ENCODE data around the gene SEM1. TPM values are rescaled to one million over a fixed set of nuclear protein-coding genes. Genes with fewer than 3 reads are reported as not detected.
A peak's percentile ranks its signal among the peaks of the same experiment; 100 is the strongest.

The SEM1 gene
- total RNA-seq, 1 experiment from 2014 or later: 79.9 TPM

DNA sequence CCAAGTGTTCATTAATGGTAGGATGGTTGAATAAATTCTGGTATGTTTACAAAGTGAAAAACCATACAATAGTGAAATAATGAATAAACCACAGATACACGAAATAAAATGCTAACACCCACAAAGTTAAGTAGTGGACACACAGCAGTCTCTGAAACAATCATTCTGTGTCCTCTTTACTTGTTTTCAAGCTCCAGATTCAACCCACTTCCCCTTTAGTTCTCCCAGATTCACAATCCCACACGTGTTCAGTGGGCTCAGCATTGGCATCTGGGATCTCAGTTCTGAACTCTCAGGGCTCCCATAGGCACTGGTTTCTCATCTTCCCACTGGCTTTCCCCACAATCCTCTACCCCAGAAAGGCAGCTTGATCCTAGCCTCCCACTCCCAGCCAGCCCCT is 44.9 kb downstream of the SEM1 start:
- no peak overlapping the region for H2BK120ac ChIP-seq (ENCODE audit: low read depth, low read length, poor library complexity, severe bottlenecking)
- Mint-ChIP-seq H3K36me3 (ENCODE audit: insufficient read depth in 1 of 3, low read depth in 3 of 3) (no peaks in the 10 kb centered on the region), H3K9me3 (no peaks in the 10 kb centered on the region; a peak in 1 of 5 replicates), H3K4me3 (no peak overlapping the region), H3K4me1 (no peaks in the 10 kb centered on the region), H3K27me3 (ENCODE audit: low read depth) (no peaks in the 10 kb centered on the region), H3K27ac (peak overlapping the region in 1 of 3 experiments; percentile 43; a peak in 1 of 7 replicates)
- no peak overlapping the region for H3K18ac ChIP-seq (ENCODE audit: insufficient read length, low read depth, low read length)
- H3K14ac ChIP-seq (ENCODE audit: insufficient read depth, low read length): no peak overlapping the region
- H4K8ac ChIP-seq (replicated peaks; ENCODE audit: insufficient read length, low read depth, low read length): no peak overlapping the region
- TF ChIP-seq, protein P1, sequence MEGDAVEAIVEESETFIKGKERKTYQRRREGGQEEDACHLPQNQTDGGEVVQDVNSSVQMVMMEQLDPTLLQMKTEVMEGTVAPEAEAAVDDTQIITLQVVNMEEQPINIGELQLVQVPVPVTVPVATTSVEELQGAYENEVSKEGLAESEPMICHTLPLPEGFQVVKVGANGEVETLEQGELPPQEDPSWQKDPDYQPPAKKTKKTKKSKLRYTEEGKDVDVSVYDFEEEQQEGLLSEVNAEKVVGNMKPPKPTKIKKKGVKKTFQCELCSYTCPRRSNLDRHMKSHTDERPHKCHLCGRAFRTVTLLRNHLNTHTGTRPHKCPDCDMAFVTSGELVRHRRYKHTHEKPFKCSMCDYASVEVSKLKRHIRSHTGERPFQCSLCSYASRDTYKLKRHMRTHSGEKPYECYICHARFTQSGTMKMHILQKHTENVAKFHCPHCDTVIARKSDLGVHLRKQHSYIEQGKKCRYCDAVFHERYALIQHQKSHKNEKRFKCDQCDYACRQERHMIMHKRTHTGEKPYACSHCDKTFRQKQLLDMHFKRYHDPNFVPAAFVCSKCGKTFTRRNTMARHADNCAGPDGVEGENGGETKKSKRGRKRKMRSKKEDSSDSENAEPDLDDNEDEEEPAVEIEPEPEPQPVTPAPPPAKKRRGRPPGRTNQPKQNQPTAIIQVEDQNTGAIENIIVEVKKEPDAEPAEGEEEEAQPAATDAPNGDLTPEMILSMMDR (conservative IDR thresholded peaks at IDR 0.05): no peak
- H3K4ac ChIP-seq (ENCODE audit: low read depth, low read length): no peak overlapping the region
- no peak overlapping the region for H3K4me2 ChIP-seq (ENCODE audit: insufficient read depth, insufficient read length, low read length)
- no peak overlapping the region for H3K23ac ChIP-seq (ENCODE audit: insufficient read length, low read depth, low read length)
- H2BK12ac ChIP-seq (ENCODE audit: insufficient read length, low read depth, low read length): no peak overlapping the region
- no peaks in the 10 kb centered on the region for H3K79me2 ChIP-seq (ENCODE audit: insufficient read depth, low read length)
- no peak overlapping the region for H3T11ph ChIP-seq (ENCODE audit: low read length)
- H3K56ac ChIP-seq (ENCODE audit: insufficient read length, low read depth, low read length): no peak overlapping the region
- H2BK20ac ChIP-seq (ENCODE audit: low read depth, low read length, poor library complexity, severe bottlenecking): no peak overlapping the region
- H2BK15ac ChIP-seq (ENCODE audit: low read depth, low read length): no peak overlapping the region
- H4K20me1 ChIP-seq (ENCODE audit: control insufficient read depth, insufficient read depth, insufficient read length): no peaks in the 10 kb centered on the region
- no peaks in the 10 kb centered on the region for H3K9me3 ChIP-seq (ENCODE audit: control insufficient read depth, low read depth, low read length)
- no peaks in the 10 kb centered on the region for H3K23me2 ChIP-seq (ENCODE audit: insufficient read length, low read depth, low read length, poor library complexity, severe bottlenecking)
- H2BK5ac ChIP-seq (ENCODE audit: insufficient read length, low read length): no peak overlapping the region
- H3K4me1 ChIP-seq (ENCODE audit: insufficient read depth, low read length): no peaks in the 10 kb centered on the region
- no peaks in the 10 kb centered on the region for H3K79me1 ChIP-seq (ENCODE audit: insufficient read depth, low read depth, low read length, poor library complexity, severe bottlenecking)
- H4K5ac ChIP-seq (ENCODE audit: insufficient read length, low read depth, low read length): no peak overlapping the region
- H2AFZ ChIP-seq (ENCODE audit: low read length): no peak overlapping the region
- no peak overlapping the region for H3K9ac ChIP-seq (ENCODE audit: extremely low read depth, insufficient read length, low read length)
- H4K91ac ChIP-seq (ENCODE audit: insufficient read length, low read depth, low read length): no peak overlapping the region
- no peak overlapping the region for H2AK5ac ChIP-seq (ENCODE audit: insufficient read length, low read length)
- DNase-seq: no peak
- no peaks in the 10 kb centered on the region for H3K27me3 ChIP-seq (ENCODE audit: insufficient read depth, low read length)
- WGBS (ENCODE audit: extremely low coverage, insufficient read length, low lambda C conversion rate): no CpG with 5 or more reads among the region's 2 CpGs
- no peak overlapping the region for H3K27ac ChIP-seq (ENCODE audit: insufficient read length, low read depth, low read length)

All from H9 (cell line).